Subcutaneous adipose tissue (tissue), 4 donors: ENCODE measurements around the gene CXCL8. TPM values are rescaled to one million over a fixed set of nuclear protein-coding genes. Genes with fewer than 3 reads are reported as not detected.

ENCODE experiments used
- CTCF ChIP-seq: fragments of 450-650 bp; IDR thresholded peaks from one replicate; pipeline ENCODE4 v1.5.1; 2016; ENCODE audit warnings: low read depth, mild to moderate bottlenecking, control low read depth, antibody characterized with exemption, moderate library complexity
- total RNA-seq, 4 donors: library from RNA; depleted of rRNA; stranded (reverse); fragments of >200 nt; gene quantifications; one replicate each; pipeline ENCODE4 v1.1.0, GENCODE V29; 2016

CXCL8 gene
- total RNA-seq, 4 donors from 2014 or later, result 0.38 to 14.5 (median 3.5) TPM

DNA sequence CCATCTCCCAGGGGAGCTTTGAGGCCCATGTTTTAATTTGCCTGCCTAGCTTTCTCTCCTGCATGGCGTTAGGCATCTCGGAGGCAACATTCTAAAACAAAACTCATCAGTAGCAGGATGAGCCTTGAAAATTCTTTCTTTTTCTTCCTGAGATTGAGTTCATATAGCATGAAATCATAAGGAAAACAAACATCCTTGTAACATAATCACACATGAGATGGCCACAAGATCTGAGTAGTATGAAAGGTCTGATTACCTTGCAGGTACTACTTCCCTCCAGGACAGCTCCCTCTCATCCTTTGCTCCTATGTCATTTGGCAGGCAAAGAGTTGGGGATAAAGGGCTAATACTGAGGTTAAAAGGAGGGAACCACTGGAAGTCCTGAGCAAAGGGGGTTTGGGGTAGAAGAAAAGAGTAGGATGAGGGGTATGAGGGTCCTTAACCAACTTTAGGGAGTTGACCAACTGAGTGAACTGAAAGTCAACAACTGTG lies 37.5 kb upstream of the CXCL8 start:
- no peak for TF ChIP-seq CTCF

DNA sequence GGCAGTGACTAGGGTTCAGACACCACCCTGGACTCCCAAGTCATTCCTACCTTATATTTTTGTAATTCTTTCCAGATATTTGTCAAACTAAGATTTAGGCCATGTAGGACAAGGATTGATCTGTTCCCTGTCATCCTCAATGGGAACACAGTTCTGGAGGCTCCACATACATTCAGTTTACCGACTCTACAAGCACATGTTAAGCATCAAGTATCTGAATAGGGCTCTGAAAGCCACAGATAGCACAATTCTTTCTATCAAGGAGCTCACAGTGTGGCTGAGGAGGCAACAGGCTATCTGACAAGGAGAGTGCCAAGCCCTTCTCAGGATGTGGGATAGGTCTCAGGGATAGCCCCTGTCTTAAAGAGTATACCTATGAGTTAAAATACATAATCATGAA lies 37.0 kb upstream of the CXCL8 start:
- no peak for TF ChIP-seq CTCF

GRCh38 chr4:73704314-73705055 lies 35.9 kb upstream of the CXCL8 start:
- no peak for TF ChIP-seq CTCF

DNA sequence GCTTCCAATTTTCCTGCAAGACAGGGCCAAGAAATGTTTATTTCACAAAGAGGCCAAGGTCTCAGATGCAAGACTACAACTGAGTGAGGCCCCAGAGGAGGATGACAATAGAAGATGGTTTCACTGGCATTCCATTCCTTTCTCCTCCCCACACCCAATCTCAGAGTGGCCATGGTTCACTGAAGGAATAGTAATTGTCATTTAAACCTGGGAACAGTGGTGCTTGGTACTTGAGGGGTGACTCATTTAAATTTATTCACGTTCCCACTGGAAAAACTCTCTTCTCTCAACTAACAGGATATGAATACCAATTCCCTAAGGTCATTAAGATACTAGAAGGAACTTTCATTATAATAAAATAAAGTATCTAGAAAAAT lies 35.3 kb upstream of the CXCL8 start:
- TF ChIP-seq CTCF, result no peak

DNA sequence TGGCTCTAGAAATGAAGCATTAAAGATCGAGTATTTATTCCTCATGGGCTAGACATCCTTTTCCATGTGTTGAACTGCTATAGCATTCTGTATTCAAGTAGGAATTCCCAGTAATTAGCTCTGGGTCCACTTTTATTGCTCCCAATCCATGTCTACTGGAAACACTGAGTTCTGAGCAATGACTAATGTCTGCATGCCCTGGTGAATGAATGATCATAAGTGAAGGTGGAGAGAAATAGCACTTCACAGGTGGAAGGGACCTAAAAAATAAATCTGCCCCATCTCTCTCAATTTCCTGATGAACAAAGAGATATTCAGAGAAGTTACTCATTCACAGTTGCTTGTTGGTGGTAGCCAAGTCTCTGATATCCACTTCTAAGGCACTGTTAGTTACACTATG lies 34.6 kb upstream of the CXCL8 start:
- no peak for TF ChIP-seq CTCF

- TF ChIP-seq CTCF, result no peak
Measured at GRCh38 chr4:73706811-73707210, 33.6 kb upstream of the CXCL8 start.

GRCh38 chr4:73707269-73707875 lies 33.0 kb upstream of the CXCL8 start:
- TF ChIP-seq CTCF, result no peak
